GM19452 (cell line): ENCODE data around the gene POLR2J.

ENCODE experiments used
- ATAC-seq: cut with Tn5 transposase; IDR thresholded peaks from one replicate; pipeline ENCODE4 v1.9.1; 2021; ENCODE audit not compliant: unreplicated experiment

Gene POLR2J

DNA sequence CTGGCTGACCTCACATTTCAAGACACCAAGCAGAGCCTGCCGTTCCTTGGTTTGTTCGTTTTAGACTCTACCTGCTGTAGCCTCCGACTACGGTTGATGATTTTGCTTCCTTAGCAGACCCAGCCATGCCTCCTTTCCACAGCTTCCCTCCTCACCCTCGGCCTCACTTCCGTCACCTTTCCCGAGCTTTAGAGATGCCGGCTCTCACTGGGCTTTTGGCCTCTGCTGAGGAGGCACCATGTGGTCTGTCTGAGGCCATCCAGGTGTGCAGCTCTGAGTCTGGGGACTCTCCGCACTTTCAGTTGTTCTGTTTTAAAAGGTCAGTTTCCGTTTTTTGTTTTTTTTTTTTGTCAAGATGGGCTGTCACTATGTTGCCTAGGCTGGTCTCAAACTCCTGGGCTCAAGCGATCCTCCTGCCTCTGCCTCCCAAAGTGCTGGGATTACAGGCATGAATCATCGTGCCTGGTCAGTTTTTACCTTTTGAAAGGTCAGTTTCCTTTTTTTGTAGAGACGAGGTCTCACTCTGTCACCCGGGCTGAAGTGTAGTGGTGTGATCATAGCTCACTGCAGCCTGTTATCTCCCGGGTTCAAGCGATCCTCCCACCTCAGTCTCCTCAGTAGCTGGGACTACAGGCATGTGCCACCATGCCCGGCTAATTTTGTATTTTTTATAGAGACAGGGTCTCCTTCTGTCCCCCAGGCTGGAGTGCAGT is 33.6 kb downstream of the POLR2J start:
- ATAC-seq: peak; percentile 42

DNA sequence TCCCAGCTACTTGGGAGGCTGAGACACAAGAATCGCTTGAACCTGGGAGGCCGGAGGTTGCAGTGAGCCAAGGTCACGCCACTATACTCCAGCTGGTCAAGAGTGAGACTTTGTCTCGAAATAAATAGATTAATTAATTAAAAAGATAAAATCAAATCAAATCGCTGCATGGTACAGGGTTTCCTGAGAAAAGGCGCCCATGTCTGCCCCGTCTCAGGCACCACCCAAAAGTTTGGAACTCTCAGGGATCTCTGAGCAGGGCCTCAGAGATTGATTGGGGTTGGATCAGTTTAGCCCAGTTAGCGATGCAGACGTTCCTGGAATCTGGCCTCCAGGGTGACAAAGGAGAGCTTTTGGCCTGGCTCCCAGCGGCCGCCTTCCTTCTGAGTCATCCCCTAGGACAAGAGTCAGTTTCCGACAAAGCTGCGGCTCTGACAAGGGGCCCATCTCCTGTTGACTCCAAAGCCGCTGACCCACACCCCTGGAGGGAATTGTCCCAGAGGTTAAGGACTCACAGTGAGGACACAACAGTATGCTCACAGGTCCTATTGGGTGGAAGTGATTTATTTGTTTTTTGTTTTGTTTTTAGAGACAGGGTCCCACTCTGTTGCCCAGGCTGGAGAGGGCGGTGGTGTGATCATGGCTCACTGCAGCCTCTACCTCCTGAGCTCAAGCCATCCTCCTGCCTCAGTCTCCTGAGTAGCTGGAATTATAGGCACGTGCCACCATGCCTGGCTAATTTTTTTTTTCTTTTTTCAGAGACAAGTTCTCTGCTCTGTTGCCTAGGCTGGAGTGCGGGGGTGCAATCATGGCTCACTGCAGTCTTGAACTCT is 38.5 kb downstream of the POLR2J start:
- no peak for ATAC-seq

DNA sequence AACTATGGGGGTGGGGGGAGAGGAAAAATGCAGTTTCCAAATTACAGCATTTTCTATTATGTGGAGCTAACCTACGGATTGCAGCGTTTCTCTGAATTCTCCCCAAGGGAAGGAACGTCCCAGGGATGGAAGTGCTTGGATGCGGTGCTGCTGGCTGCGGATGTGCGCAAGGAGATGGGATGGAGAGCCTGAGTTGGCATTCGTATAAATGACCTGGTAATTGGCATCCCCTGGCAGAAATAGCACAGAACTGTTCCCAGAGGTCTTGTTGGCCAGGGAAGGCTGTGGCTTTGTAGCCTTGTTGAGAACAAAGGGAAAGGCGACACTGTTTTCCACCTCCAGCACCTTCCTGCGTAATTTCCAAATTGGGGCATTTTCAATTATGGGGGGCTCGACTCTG is 42.6 kb downstream of the POLR2J start:
- ATAC-seq: no peak

DNA sequence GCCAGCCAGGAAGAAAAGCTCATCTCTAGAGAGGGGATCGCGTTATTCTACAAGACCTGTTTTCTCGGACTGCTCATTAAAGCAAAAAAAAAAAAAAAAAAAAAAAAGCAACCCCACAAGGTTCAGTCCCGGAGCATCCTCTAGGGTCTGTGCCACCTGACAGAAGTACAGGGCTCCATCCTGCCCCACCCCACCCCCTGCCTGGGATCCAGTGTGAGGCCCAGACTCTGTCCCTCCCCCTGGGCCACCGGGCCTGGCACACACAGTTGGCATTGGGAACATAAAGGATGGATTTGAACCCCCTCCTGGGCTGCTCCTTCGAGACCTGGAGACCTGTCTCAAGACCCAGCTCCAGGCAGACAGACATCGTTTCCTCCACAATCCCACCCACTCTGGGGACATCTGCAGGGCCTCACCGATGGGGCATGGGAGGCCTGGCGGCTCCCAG is 44.7 kb downstream of the POLR2J start:
- ATAC-seq: no peak

DNA sequence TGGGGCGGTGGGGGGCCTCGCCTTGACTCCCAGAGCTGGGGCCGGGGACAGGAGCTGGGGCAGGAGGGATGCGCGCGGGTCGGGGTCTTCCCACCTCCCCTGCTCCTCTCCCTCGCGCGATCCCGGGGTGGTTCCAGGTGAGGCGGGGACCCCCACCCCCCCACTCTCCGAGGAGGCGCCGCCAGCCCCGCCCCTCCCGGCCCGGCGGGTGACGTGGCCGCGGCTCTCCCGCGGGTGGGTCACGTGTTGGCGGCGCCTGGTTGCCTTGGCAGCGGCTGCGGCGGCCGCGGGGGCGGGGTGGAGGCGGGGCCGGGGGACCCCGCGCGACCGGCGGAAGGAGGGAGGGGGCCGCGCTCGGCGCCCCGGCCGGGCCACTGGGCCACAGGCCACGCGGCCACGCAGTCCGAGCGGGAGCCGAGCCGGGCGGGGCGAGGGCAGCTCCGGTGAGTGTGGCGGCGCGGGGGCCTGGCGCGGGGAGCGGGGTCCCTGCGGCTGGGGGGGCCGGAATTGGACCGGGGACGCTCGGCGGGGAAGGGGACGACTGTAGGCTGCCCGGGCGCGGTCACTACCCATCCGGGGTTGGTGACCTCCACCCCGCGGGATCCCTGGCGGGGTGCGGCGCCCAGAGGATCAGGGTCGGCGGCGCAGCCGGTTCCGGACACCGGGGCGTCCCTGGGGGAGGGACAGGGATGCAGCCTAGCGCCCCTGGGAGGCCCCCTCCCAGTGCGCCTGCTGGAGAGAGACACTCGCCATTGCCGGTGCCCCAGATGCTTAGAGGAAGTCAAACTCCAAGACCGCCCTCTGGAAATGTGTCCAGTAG is 45.3 kb downstream of the POLR2J start, which contains the start of gene ORAI2:
Gene ORAI2 (plus strand): TSS at position 357 of the 820 bp plus-strand sequence. CDS start 5,382 bp downstream, outside the sequence.
- ATAC-seq: peak; percentile 59

DNA sequence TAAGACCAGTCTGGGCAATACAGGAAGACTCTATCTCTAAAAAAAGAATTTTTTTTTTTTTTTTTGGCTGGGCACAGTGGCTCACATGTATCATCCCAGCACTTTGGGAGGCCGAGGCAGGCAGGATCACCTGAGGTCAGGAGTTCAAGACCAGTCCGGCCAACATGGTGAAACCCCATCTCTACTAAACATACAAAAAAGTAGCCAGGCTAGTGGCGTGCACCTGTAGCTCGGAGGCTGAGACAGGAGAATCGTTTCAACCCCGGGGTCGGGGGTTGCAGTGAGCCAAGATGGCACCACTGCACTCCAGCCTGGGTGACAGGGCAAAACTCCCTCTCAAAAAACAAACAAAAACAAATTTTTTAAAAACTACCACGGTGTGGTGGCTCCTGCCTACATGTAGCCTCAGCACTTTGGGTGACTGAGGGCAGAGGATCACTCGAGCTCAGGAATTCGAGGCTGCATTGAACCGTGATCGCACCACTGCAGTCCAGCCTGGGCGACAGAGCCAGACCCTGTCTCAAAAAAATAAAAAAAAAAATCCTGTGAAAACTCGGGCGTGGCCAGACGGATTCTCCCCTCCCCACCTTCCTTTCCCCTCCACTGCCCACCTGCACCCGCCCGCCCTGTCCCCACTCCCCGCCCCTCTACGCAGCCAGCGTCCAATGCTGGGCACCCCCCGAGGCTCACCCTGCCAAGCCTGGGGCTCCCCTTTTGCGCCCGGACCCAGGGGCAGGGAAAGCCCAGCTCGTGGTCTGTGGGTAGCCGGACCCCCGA is 46.1 kb downstream of the POLR2J start:
- peak; percentile 32 for ATAC-seq

DNA sequence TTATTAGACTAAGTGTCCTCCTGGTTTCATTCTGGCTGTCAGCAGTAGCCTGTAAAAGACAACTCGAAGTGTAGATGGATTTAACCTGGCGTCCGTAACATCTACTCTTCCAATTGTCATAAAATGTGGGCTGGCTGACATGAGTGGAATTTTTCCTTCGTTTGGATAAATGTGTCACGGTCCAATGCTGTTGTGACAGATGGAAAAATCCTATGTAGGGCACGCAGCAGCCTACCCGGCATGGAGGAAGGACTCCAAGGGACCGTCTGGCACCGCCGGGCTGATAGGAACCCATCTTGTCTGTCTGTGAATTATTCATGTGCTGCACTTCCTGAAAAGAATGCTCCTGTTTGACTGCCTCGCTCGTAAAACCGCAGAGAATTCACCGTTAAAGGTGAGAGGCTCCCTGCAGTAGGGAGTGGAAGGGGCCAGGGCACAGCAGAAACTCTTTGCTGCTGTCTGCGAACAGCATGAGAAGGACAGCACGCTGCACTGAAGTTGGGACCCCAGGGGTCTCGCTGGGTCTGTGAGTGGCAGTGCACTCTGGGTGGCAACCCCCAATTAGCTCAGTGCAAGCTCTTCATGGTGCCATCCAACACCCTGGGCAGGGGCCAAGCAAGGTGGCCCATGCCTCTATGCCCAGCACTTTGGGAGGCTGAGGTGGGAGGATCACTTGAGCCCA is 47.0 kb downstream of the POLR2J start:
- ATAC-seq: no peak

DNA sequence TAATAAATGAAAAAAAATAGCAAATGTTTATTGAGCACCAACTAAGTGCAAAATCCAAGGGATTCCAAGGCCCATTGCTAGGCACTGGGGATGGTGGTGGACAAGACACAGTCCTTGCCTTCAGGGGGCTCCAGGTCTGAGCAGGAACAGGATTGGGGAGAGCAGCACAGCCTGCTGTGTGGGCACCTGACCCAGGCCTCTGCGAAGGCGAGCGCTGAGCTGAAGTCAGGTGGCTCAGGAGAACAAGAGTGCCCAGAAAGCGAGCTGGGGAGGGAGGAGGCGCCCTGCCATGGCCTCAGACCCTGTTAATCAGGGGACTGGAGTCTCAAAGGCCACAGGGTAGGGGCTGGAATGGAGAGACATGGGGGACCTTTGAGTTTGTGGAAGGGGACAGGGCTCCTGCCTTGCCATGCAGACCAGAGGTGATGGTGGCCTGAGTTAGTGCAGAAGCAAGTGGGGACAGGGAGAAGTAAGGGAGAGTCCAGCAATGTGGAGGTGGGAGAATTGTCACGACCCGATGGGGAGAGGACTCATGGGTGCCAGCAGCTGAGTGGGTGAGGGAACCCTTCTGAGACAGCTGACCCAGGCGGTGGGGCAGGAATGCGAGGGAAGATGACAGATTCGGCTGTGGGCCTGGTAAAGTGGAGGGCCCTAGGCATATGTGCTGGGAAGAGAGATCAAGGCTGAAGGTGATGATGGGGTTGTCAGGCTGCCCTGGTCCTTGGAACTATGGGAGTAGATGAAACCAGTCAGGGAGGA is 49.4 kb downstream of the POLR2J start:
- ATAC-seq: no peak

DNA sequence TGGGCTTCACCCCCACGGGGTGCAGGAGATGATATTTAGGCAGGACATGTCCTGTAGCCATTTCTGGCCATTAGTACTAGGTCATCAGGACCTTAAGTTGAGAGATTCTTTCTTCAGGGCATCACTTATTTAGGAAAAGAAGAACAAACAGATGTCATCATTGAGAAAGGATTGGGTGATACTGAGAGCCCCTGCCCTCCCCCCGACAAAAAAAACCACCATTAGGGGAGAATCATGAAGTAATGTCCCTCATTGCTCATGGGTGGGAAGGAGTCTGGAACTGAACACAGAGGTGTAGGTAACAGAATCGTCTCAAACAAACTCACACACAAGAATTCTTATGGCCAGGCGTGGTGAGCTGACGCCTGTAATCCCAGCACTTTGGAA is 51.7 kb downstream of the POLR2J start:
- no peak for ATAC-seq

DNA sequence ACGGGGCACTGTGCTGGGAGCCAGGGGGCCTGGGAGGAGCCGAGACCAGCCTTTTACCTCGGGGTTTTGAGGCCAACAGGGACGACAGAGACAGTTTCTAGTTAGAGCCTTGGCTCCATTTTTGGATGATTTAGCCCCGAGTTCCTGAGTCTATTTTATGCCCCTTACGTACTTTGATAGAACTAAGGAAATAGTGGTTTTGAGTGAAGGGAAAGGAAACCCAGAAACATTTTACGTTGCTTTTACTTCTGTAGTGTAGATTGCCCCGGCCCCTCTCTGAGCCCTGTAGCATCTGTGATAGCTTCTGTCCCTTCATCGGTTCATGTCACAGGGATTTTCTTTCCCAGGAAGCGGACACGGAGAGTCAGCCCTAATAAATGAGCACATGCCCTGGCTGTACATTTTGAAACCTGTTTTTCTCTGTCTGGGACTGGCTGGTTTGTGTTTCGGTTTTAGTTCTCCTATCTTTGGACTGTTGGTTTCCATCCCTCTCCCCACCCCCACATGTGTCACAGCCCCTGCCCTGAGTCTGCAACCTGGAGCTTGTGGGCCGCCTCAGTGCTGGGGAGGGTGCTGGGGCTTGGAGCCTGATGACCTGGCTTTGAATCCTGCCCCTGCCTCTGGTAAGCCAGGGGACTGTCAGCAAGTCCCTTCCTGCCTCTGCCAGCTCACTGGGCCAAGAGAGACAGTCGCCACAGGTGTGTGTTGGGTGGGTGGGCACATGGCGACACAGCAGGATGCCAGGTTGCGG is 52.3 kb downstream of the POLR2J start:
- peak; percentile 45 for ATAC-seq

DNA sequence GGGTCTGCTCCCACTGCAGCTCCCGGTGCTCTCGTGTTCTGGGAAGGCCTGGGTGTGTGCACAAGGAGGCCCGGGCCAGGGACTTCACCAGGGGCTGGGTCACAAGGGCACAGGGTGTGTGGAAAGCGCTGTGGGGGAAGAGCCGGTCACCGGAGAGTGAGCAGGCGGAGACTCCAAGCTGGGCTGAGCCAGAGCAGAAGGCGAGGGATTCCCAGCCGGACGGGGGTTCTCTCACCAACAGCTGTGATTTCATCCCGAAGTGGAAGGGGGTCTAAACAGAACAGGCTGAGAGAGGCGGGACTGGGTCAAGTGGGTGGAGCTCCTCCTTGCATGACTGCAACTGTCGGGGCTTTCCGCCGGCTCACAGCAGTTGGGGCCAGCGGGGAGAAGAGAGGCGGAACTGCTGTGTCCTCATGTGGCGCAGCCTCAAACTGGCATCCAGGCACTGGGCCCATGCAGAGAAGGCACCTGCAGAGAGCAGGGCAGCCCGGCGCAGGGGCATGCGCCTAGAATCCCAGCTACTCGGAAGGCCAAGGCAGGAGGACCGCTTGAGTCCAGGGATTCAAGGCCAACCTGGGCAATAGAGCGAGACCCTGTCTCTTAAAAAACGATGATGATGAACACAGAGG is 53.0 kb downstream of the POLR2J start:
- peak; percentile 67 for ATAC-seq

DNA sequence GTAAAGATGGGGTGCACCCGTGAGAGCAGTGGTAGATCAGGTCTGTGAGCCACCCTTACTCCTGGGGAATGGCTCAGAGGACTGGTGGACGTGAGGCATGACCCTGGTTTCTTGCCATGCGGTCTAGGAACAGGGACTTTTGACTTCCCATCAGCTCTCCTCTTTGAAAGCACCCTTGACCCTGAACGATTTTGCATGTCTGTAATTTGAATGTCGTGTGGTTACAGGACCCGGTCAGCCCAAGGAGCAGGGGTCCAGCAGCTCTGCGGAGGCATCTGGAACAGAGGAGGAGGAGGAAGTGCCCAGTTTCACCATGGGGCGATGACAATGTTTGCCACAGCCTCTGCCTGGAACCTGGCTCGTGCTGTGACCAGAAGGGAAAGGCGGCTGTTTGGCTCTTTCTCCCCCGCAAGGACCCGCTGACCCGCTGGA is 53.9 kb downstream of the POLR2J start:
- no peak for ATAC-seq

DNA sequence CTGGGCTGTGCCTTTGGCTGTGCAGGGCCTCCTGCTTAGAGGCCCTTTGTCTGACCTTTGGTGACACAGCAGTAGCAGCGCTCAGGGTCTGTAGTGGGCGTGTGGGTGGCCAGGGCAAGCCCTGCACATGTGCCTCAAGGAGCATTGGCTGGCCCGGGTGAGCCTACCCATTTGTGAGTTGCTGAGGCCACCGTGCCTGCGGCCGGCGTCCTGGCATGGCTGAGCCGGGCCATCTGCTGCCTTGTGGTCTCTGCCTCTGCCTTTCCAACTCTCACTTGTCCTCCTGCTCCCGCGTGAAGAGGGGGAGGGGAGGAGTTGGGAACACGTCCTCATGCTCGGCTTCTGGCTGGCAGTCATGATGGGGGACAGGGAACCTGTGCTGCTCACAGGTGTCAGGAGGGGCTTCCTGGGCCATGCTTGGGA is 54.6 kb downstream of the POLR2J start:
- ATAC-seq: no peak
